HL-60 (cell line): Measurements from ENCODE around the gene BCL11A.

Experiments
- CTCF ChIP-seq: IDR thresholded peaks from one replicate; pipeline ENCODE4 v1.5.1; 2011; ENCODE audit warnings: low read length, control low read depth, inconsistent platforms; ENCODE audit not compliant: insufficient read depth
- GABPA ChIP-seq: IDR thresholded peaks from 2 replicates; pipeline ENCODE4 v1.6.1; 2012; ENCODE audit warnings: low read depth
- POLR2AphosphoS5 ChIP-seq: IDR thresholded peaks from 2 replicates; pipeline ENCODE4 v1.6.1; 2012; ENCODE audit warnings: low read depth
- REST ChIP-seq: IDR thresholded peaks from 2 replicates; pipeline ENCODE4 v1.6.1; 2012; ENCODE audit warnings: low read depth; ENCODE audit not compliant: insufficient replicate concordance
- SPI1 ChIP-seq: IDR thresholded peaks from 2 replicates; pipeline ENCODE4 v1.6.1; 2012; ENCODE audit warnings: low read depth, mild to moderate bottlenecking, borderline replicate concordance

- no peak for TF ChIP-seq REST
- no peak for TF ChIP-seq CTCF
- no peak for TF ChIP-seq POLR2AphosphoS5
- no peak for TF ChIP-seq GABPA
- no peak for TF ChIP-seq SPI1
These were observed 113.2 kb downstream of the BCL11A start for GRCh38 chr2:60440079-60440766.
